Activated CD8-positive, alpha-beta T cell treated with anti-CD3 and anti-CD28 coated beads for 36 hours (primary cell): ENCODE measurements around the gene PLA2R1. TPM values are rescaled to one million over a fixed set of nuclear protein-coding genes. Genes with fewer than 3 reads are reported as not detected.

ENCODE experiments used
- ATAC-seq: fragments of 200-7000 bp; cut with Tn5 transposase; one replicate; pipeline ENCODE4 v1.10.0; 2021; ENCODE audit warnings: mild to moderate bottlenecking, moderate library complexity
- CTCF ChIA-PET: fragments of 350-600 bp; sonication (Branson Sonifier 250); formaldehyde crosslinking; loops from one replicate; lab custom pipeline; 2021; ENCODE audit warnings: antibody characterized with exemption; lab: Charles Lee
- POLR2A ChIA-PET: fragments of 350-600 bp; sonication (Branson Sonifier 250); formaldehyde crosslinking; loops from one replicate; lab custom pipeline; 2021; ENCODE audit warnings: antibody characterized with exemption; lab: Charles Lee
- DNase-seq: peaks from one replicate; pipeline ENCODE4 v3.0.0-alpha.2; 2020
- H3K27ac Mint-ChIP-seq: one replicate; pipeline ENCODE4 v1.8.0; 2021; ENCODE audit warnings: mild to moderate bottlenecking, mixed read lengths
- H3K27me3 Mint-ChIP-seq: one replicate; pipeline ENCODE4 v1.8.0; 2021; ENCODE audit warnings: mixed read lengths
- H3K36me3 Mint-ChIP-seq: one replicate; pipeline ENCODE4 v1.8.0; 2021; ENCODE audit warnings: low read depth, mixed read lengths
- H3K4me1 Mint-ChIP-seq: one replicate; pipeline ENCODE4 v1.8.0; 2021; ENCODE audit warnings: low read depth, mixed read lengths
- H3K4me3 Mint-ChIP-seq: one replicate; pipeline ENCODE4 v1.8.0; 2021; ENCODE audit warnings: mild to moderate bottlenecking, moderate library complexity, mixed read lengths
- H3K9me3 Mint-ChIP-seq: one replicate; pipeline ENCODE4 v1.8.0; 2021; ENCODE audit warnings: mixed read lengths
- intact Hi-C: fragments of 100-400 bp; cut with micrococcal nuclease; formaldehyde crosslinking; loops from one replicate; pipeline ENCODE4 v1.10.0; 2022
- total RNA-seq, 2 experiments: library from RNA; stranded (reverse); gene quantifications; one replicate each; pipeline ENCODE4 v1.2.3, GENCODE V29; 2021
- TF ChIP-seq, protein P1 (sequence below): fragments of 200-600 bp; IDR thresholded peaks from one replicate; pipeline ENCODE4 v1.8.0; 2022; ENCODE audit warnings: antibody characterized with exemption, mild to moderate bottlenecking

PLA2R1 gene
- total RNA-seq, 2 experiments from 2014 or later = not detected

DNA sequence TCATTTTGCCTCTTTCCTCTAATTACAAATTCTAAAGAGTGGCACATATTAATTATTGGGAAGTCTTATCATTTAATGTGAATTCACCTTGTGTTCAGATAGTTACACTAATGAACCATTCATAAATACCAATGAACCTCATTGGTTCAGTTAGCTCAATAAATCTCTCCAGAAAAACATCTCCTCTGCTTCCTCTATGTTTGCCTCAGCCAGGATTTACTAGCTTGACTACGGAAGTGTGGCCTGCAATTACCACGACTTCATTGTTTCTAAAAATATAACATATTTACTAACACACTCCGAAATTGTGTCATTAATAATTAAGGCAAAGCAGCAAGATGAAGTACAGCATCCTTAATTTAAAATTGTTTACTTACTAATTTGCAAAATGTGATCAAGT is 103.3 kb downstream of the PLA2R1 start:
- Mint-ChIP-seq H3K36me3 (no peaks in the 10 kb centered on the region), H3K4me1 (peaks cover 17% of the 10 kb centered on the region)
- intact Hi-C loops = no loop called here

DNA sequence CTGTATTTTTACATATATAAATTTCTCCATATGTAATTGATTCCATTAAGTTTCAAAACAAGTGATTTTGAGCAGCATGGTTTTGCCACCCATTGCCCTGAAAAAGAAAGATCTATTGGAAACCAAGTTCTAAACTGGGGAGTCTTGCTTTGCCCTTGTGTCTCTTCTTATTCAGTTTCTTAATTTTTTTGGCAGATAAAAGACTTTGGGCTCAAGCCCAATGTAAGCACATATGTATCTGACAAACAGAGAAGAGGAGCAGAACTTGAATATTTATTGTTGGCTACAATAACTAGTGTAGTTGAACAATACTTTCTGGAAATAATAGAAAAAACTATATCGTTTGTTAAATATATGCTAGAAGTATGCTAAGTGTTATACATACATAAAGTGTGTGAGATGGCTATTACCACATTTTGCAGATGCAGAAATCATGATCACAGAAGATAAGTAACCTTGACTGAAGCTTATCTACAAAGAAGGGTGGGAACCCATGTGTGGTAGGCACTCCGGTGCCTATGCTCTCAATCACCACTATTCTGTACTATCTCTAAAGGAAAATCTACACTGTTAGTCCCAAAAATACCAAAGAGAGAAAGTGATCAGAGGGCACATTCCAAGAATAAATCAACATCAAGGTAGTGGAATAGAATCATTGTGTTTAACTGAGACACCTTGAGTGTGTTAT is 109.1 kb downstream of the PLA2R1 start:
- Mint-ChIP-seq H3K4me3 (no peak overlapping the region), H3K27ac (no peak overlapping the region), H3K36me3 (no peaks in the 10 kb centered on the region), H3K27me3 (peaks cover 20% of the 10 kb centered on the region), H3K4me1 (no peaks in the 10 kb centered on the region), H3K9me3 (no peaks in the 10 kb centered on the region)
- DNase-seq (no peak), ATAC-seq (no peak)
- ChIA-PET POLR2A (no interaction called here), CTCF (interaction anchor here (1.3 kb wide), 1 partner anchor 15 kb away, joined by 3 read pairs; no protein-coding TSS in a partner anchor)
- TF ChIP-seq, protein P1, sequence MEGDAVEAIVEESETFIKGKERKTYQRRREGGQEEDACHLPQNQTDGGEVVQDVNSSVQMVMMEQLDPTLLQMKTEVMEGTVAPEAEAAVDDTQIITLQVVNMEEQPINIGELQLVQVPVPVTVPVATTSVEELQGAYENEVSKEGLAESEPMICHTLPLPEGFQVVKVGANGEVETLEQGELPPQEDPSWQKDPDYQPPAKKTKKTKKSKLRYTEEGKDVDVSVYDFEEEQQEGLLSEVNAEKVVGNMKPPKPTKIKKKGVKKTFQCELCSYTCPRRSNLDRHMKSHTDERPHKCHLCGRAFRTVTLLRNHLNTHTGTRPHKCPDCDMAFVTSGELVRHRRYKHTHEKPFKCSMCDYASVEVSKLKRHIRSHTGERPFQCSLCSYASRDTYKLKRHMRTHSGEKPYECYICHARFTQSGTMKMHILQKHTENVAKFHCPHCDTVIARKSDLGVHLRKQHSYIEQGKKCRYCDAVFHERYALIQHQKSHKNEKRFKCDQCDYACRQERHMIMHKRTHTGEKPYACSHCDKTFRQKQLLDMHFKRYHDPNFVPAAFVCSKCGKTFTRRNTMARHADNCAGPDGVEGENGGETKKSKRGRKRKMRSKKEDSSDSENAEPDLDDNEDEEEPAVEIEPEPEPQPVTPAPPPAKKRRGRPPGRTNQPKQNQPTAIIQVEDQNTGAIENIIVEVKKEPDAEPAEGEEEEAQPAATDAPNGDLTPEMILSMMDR = no peak
- intact Hi-C loops = no loop called here

More for the DNA sequence above, 103.3 kb downstream of the PLA2R1 start:
- DNase-seq (no peak), ATAC-seq (no peak)
- no peaks in the 10 kb centered on the region for H3K9me3 Mint-ChIP-seq
- TF ChIP-seq, protein P1 = no peak
- ChIA-PET CTCF (interaction anchor here (1.0 to 2.5 kb wide), 2 partner anchors 9 to 38 kb away, joined by 3 to 8 read pairs; no protein-coding TSS in a partner anchor), POLR2A (interaction anchor here (0.7 kb wide), 1 partner anchor 285 kb away, joined by 3 read pairs; no protein-coding TSS in a partner anchor)
- no peak overlapping the region for H3K4me3 Mint-ChIP-seq
- no peak overlapping the region for H3K27ac Mint-ChIP-seq
- peaks cover 10% of the 10 kb centered on the region for H3K27me3 Mint-ChIP-seq

GRCh38 chr2:159946326-159946999 is 116.0 kb downstream of the PLA2R1 start:
- no peak for ATAC-seq
- ChIA-PET CTCF (interaction anchor here (0.6 kb wide), 1 partner anchor 23 kb away, joined by 3 read pairs; no protein-coding TSS in a partner anchor), POLR2A (interaction anchor here (0.7 kb wide), 1 partner anchor 1789 kb away, joined by 3 read pairs; no protein-coding TSS in a partner anchor)
- intact Hi-C loops = no loop called here
- Mint-ChIP-seq H3K27me3 (peaks cover 7% of the 10 kb centered on the region), H3K27ac (no peak overlapping the region), H3K9me3 (no peaks in the 10 kb centered on the region), H3K4me3 (no peak overlapping the region), H3K36me3 (no peaks in the 10 kb centered on the region), H3K4me1 (no peaks in the 10 kb centered on the region)
- DNase-seq = no peak
- TF ChIP-seq, protein P1 = no peak

DNA sequence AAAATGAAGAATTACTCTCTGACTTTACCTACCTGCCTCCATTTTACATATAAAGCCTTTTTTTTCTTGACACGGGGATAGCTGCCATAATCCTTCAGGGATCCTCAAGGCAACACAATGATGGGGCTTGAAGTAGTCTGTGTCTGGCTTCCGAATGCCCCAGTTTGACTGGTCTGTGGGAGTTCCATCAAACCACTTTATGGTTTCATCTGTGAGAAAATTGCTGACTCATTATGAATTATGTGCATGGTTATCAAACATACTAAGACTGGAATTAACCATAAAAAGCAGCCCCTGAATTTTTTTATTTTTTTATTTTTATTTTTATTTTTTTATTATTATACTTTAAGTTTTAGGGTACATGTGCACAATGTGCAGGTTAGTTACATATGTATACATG is 117.5 kb downstream of the PLA2R1 start:
- intact Hi-C loops = no loop called here
- Mint-ChIP-seq H3K4me3 (no peak overlapping the region), H3K27me3 (peaks cover 3% of the 10 kb centered on the region), H3K4me1 (no peaks in the 10 kb centered on the region), H3K27ac (no peak overlapping the region), H3K36me3 (no peaks in the 10 kb centered on the region), H3K9me3 (no peaks in the 10 kb centered on the region)
- CTCF ChIA-PET = interaction anchor here (1.6 kb wide), 1 partner anchor 26 kb away, joined by 3 read pairs; no protein-coding TSS in a partner anchor
- TF ChIP-seq, protein P1 = no peak
- POLR2A ChIA-PET = no interaction called here
- DNase-seq = no peak
- ATAC-seq = no peak

DNA sequence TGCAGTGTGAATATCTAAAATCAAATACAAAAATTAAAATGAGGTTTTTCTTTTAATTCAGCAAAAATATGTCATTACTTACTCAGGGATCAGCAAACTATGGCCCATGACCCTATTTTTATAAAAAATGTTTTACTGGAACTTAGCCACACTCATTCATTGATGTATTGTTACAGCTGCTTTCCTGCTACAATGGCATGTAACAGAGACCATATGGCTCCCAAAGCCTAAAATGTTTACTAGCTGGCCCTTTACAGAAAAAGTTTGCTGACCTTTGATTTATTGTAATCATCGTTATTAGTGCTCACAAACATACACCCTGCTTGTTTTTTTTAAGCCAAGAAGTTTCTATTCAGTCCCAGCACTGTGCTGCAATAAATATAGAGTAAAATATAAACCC is 120.3 kb downstream of the PLA2R1 start:
- Mint-ChIP-seq H3K4me1 (no peaks in the 10 kb centered on the region), H3K36me3 (no peaks in the 10 kb centered on the region), H3K4me3 (no peak overlapping the region), H3K27ac (no peak overlapping the region), H3K27me3 (no peaks in the 10 kb centered on the region), H3K9me3 (no peaks in the 10 kb centered on the region)
- ChIA-PET POLR2A (no interaction called here), CTCF (no interaction called here)
- TF ChIP-seq, protein P1 = no peak
- intact Hi-C loops = no loop called here
- DNase-seq (no peak), ATAC-seq (no peak)
